Measurements from ENCODE around the gene ATM. TPM values are rescaled to one million over a fixed set of nuclear protein-coding genes. Genes with fewer than 3 reads are reported as not detected.

Gene ATM
- total RNA-seq, 2 experiments from 2014 or later: 125 to 159 TPM

- POLR2A ChIA-PET: no interaction called here
- Histone ChIP-seq H3K4me2 (ENCODE audit: low read length) (no peak overlapping the region), H4K20me1 (ENCODE audit: insufficient read depth, low read length) (no peaks in the 10 kb centered on the region), H3K27ac (ENCODE audit: low read depth, low read length, poor library complexity, severe bottlenecking) (no peak overlapping the region), H2AFZ (ENCODE audit: low read length) (no peak overlapping the region), H3K79me2 (ENCODE audit: insufficient read depth, low read depth, low read length) (no peaks in the 10 kb centered on the region), H3K36me3 (ENCODE audit: insufficient read depth, low read length) (no peaks in the 10 kb centered on the region), H3K9me3 (ENCODE audit: low read length) (no peaks in the 10 kb centered on the region), H3K9me2 (ENCODE audit: insufficient read depth, low read length) (no peaks in the 10 kb centered on the region), H3K4me1 (ENCODE audit: insufficient read depth, low read length, poor library complexity, severe bottlenecking) (no peaks in the 10 kb centered on the region), H3K4me3 (ENCODE audit: low read depth, low read length, poor library complexity, severe bottlenecking) (no peak overlapping the region)
- TF ChIP-seq EZH2phosphoT487 (IDR thresholded peaks at IDR 0.05; ENCODE audit: borderline replicate concordance, low read depth, low read length) (no peak), CTCF (conservative IDR thresholded peaks at IDR 0.05; ENCODE audit: low read length) (no peak)
- intact Hi-C loops (cut with micrococcal nuclease; ENCODE audit: unreplicated experiment): no loop called here
- BruUV-seq (replicated peaks): no TSS peak
- DNase-seq (ENCODE audit: low spot score): no peak
- CTCF ChIA-PET (ENCODE audit: unreplicated experiment): no interaction called here
Observed at GRCh38 chr11:108398439-108398838, 175.6 kb downstream of the ATM start.

GRCh38 chr11:108402241-108402640 is 179.4 kb downstream of the ATM start:
- POLR2A ChIA-PET: interaction anchor here (0.5 to 0.6 kb wide), 2 partner anchors 111 to 191 kb away, joined by 3 to 8 read pairs; no protein-coding TSS in a partner anchor
- Histone ChIP-seq H3K4me1 (ENCODE audit: insufficient read depth, low read length, poor library complexity, severe bottlenecking) (no peaks in the 10 kb centered on the region), H3K9me3 (ENCODE audit: low read length) (no peaks in the 10 kb centered on the region), H4K20me1 (ENCODE audit: insufficient read depth, low read length) (no peaks in the 10 kb centered on the region), H3K27ac (ENCODE audit: low read depth, low read length, poor library complexity, severe bottlenecking) (no peak overlapping the region), H2AFZ (ENCODE audit: low read length) (no peak overlapping the region), H3K4me3 (ENCODE audit: low read depth, low read length, poor library complexity, severe bottlenecking) (no peak overlapping the region), H3K9me2 (ENCODE audit: insufficient read depth, low read length) (no peaks in the 10 kb centered on the region), H3K4me2 (ENCODE audit: low read length) (no peak overlapping the region), H3K36me3 (ENCODE audit: insufficient read depth, low read length) (no peaks in the 10 kb centered on the region), H3K79me2 (ENCODE audit: insufficient read depth, low read depth, low read length) (no peaks in the 10 kb centered on the region)
- DNase-seq (ENCODE audit: low spot score): no peak
- no peak for TF ChIP-seq CTCF (conservative IDR thresholded peaks at IDR 0.05; ENCODE audit: low read length)
- no peak for TF ChIP-seq EZH2phosphoT487 (IDR thresholded peaks at IDR 0.05; ENCODE audit: borderline replicate concordance, low read depth, low read length)
- no TSS peak for BruUV-seq (replicated peaks)
- CTCF ChIA-PET (ENCODE audit: unreplicated experiment): no interaction called here
- intact Hi-C loops (cut with micrococcal nuclease; ENCODE audit: unreplicated experiment): no loop called here

- Histone ChIP-seq H3K4me2 (ENCODE audit: low read length) (no peak overlapping the region), H3K79me2 (ENCODE audit: insufficient read depth, low read depth, low read length) (no peaks in the 10 kb centered on the region), H3K4me1 (ENCODE audit: insufficient read depth, low read length, poor library complexity, severe bottlenecking) (no peaks in the 10 kb centered on the region), H3K9me3 (ENCODE audit: low read length) (no peaks in the 10 kb centered on the region), H2AFZ (ENCODE audit: low read length) (no peak overlapping the region), H4K20me1 (ENCODE audit: insufficient read depth, low read length) (no peaks in the 10 kb centered on the region), H3K9me2 (ENCODE audit: insufficient read depth, low read length) (no peaks in the 10 kb centered on the region), H3K27ac (ENCODE audit: low read depth, low read length, poor library complexity, severe bottlenecking) (no peak overlapping the region), H3K4me3 (ENCODE audit: low read depth, low read length, poor library complexity, severe bottlenecking) (no peak overlapping the region), H3K36me3 (ENCODE audit: insufficient read depth, low read length) (no peaks in the 10 kb centered on the region)
- POLR2A ChIA-PET: no interaction called here
- intact Hi-C loops (cut with micrococcal nuclease; ENCODE audit: unreplicated experiment): no loop called here
- TF ChIP-seq EZH2phosphoT487 (IDR thresholded peaks at IDR 0.05; ENCODE audit: borderline replicate concordance, low read depth, low read length): no peak
- no peak for TF ChIP-seq CTCF (conservative IDR thresholded peaks at IDR 0.05; ENCODE audit: low read length)
- no TSS peak for BruUV-seq (replicated peaks)
- DNase-seq (ENCODE audit: low spot score): no peak
- CTCF ChIA-PET (ENCODE audit: unreplicated experiment): no interaction called here
Observed at GRCh38 chr11:108403052-108403451, 180.2 kb downstream of the ATM start.

Measured in OCI-LY7 (cell line).